Upper lobe of left lung (tissue), 4 donors: ENCODE results near the gene WNT9B.

ENCODE experiments used
- CTCF ChIP-seq, 6 experiments: fragments of 450-650 bp in 4 of 6; fragments of 200-600 bp in 2 of 6; sonication (generic) in 2 of 6; IDR thresholded peaks; one replicate each; pipeline ENCODE4 v1.5.1; 2016 to 2019; ENCODE audit warnings: antibody characterized with exemption in 6 of 6
- EP300 ChIP-seq, 4 donors: sonication (generic); formaldehyde crosslinking; IDR thresholded peaks; one replicate each; pipeline ENCODE4 v1.5.1; 2017; ENCODE audit warnings: antibody characterized with exemption in 4 of 4, control low read depth in 2 of 4
- POLR2A ChIP-seq, 4 donors: fragments of 450-650 bp; IDR thresholded peaks; one replicate each; pipeline ENCODE4 v1.5.1; 2016 to 2017; ENCODE audit warnings: antibody characterized with exemption in 4 of 4, mild to moderate bottlenecking in 2 of 4
- POLR2AphosphoS5 ChIP-seq, 2 donors: sonication (generic); formaldehyde crosslinking; IDR thresholded peaks; one replicate each; pipeline ENCODE4 v1.5.1; 2017; ENCODE audit warnings: antibody characterized with exemption in 2 of 2

GRCh38 chr17:46866325-46866724, 14.9 kb downstream of the WNT9B start:
- TF ChIP-seq POLR2AphosphoS5 (IDR thresholded peaks at IDR 0.05) (no peak), CTCF (IDR thresholded peaks at IDR 0.05) (no peak), POLR2A (IDR thresholded peaks at IDR 0.05) (no peak), EP300 (IDR thresholded peaks at IDR 0.05) (no peak)
